NCI-H69 (cell line): ENCODE results near the gene LAT.
"Not testable (repeated sequence)": the region's sequence is repeated elsewhere in the genome, so short reads cannot be mapped to it uniquely, and the experiment has no call there.

Experiments
- DNase-seq: peaks from one replicate; lab custom pipeline; 2025; lab: John Stamatoyannopoulos, UW

LAT gene

DNA sequence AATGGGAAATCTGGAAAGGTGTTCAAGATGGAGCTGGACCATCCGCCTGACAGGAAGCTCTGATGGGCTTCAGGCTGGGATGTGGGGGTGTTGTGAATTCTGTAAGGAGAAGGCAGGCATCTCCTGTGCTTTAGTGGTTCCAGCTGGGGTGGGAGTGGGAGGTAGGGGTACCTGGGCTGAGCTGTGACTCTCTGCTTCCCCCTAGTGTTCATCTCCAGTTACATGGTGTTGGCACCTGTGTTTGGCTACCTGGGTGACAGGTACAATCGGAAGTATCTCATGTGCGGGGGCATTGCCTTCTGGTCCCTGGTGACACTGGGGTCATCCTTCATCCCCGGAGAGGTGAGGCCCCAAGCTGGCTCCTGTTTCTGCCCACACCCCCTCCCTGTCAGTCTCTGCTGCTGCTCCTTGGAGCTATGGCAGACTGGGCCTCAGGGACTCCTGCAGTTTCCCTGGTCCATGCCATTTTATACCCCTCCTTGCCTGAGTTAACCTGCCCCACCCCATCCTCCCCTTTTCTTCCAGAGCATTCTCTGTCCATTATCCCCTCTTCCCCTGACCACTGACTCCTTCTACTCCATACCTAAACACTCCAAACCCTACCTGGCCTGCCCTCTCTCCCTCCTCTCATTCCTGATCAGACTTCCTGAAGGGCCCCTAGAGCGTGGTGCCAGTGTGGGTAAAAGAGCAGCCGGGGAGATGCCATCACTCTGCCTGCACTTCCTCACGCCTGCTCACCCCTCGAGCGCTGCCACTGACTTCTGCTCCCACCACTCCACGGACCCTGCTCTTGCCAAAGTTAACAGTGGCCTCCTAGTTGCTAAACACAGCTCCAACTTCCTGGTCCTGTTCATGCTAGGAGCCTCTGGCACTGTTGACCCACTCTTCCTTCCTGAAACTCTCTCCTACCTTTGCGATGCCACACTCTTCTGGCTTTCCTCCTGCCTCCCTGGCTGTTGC, 6.9 kb upstream of the LAT start:
- DNase-seq = peak; percentile 54

- DNase-seq = not testable (repeated sequence)
Observed at GRCh38 chr16:28980330-28980729, 4.5 kb upstream of the LAT start.

DNA sequence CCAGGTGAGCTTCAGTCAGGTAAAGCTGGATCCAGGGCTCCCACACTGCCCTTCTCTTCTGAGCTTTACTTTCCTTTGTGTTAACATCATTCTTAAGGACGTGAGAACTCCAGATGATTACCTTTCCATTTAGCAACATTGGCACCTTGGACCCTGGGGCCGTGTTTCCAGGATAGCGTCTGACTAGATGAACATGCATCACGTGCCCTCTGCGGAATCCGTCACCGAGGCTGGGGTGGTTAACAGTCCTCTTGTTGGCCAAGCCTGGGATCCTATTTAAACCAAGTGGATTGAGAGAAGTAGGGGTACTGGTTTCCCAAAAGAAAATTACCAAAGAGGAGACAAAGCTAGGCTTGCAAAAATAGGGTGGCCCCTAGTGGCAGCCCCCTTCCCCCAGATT, 3.9 kb upstream of the LAT start:
- DNase-seq = no peak

GRCh38 chr16:28981517-28981916, 3.3 kb upstream of the LAT start:
- no peak for DNase-seq

DNA sequence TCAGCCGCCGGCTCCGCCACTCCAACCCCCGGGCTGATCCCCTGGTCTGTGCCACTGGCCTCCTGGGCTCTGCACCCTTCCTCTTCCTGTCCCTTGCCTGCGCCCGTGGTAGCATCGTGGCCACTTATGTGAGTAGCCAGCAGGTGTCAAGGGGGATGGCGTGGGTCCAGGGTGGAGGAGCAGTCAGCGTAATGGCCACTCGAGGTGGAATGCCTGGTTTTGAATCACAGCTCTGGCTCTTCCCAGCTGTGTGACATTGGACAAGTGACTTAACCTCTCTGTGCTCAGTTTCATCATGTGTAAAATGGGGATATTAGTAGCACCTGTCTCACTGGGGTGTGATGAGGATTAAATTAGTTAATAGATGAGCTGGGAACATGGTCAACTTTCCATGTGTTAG, 2.4 kb upstream of the LAT start:
- no peak for DNase-seq

DNA sequence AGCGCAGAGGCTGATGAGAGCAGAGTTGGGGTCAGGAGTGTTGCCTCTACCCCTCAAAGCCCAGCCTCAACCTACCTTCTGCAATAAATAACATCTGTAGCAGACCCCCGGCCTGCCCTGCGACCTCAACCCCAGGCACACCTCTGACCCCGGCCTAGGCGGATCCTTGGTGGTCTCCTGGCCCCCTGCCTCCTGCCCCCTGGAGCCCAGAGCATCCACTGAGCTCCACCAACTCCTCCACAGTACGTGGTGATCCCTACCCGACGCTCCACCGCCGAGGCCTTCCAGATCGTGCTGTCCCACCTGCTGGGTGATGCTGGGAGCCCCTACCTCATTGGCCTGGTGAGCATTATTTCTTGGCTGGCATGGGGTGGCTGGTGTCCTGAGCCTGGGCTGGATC, 1.9 kb upstream of the LAT start:
- DNase-seq = no peak

DNA sequence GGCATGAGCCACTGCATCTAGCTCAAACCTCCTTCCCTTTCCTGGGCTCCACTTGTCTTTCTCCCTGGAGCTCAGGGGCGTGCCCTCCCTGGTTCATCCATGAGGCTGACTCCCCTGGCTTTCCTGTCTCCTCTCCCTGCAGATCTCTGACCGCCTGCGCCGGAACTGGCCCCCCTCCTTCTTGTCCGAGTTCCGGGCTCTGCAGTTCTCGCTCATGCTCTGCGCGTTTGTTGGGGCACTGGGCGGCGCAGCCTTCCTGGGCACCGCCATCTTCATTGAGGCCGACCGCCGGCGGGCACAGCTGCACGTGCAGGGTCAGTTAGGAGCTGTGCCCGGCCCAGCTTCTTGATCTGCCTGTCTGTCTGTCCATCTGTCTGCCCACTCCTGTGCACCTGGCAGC, 1.2 kb upstream of the LAT start:
- DNase-seq = no peak

- no peak for DNase-seq
Observed at GRCh38 chr16:28984091-28984490, 761 bp upstream of the LAT start.

DNA sequence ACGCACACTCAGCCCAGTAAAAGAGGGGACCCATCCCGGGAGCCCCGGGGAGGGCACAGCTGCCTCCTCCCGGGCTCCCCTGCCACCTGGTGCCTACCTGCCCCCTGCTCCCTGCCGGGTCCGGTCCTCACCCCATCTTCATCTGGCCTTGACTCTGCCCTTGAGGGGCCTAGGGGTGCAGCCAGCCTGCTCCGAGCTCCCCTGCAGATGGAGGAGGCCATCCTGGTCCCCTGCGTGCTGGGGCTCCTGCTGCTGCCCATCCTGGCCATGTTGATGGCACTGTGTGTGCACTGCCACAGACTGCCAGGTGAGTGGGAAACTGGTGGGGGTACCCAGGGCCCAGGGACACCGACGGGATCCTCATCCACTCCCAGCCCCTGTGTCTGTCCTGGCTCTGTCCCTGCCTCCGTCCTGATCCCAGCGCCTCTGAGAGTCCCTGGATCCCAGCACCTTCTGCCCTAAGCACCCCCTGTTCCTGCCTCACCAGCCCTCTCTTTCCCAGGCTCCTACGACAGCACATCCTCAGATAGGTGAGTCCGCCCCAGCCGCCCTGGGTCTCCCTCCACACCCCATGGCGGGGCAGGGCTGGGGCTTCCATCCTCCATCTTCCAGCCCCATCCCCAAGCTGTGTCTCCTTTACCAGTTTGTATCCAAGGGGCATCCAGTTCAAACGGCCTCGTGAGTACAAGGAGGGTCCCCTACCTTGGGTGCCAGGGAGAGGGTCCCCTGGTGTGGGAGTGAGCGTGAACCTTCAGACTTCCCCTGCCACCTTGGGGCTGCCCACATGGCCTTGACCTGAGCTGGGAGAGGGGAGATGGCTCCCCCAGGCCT, 574 bp downstream of the LAT start:
- DNase-seq = no peak

GRCh38 chr16:28986046-28986445, 1.2 kb downstream of the LAT start:
- no peak for DNase-seq

DNA sequence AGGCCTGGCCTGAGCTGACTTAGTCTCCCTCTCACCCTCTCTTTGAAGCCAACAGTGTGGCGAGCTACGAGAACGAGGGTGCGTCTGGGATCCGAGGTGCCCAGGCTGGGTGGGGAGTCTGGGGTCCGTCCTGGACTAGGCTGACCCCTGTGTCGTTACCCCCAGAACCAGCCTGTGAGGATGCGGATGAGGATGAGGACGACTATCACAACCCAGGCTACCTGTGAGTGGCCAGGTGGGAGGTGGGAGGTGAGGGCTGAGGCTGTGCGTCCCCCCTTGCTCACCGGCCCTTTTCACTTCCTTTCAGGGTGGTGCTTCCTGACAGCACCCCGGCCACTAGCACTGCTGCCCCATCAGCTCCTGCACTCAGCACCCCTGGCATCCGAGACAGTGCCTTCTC, 1.6 kb downstream of the LAT start:
- DNase-seq = no peak

DNA sequence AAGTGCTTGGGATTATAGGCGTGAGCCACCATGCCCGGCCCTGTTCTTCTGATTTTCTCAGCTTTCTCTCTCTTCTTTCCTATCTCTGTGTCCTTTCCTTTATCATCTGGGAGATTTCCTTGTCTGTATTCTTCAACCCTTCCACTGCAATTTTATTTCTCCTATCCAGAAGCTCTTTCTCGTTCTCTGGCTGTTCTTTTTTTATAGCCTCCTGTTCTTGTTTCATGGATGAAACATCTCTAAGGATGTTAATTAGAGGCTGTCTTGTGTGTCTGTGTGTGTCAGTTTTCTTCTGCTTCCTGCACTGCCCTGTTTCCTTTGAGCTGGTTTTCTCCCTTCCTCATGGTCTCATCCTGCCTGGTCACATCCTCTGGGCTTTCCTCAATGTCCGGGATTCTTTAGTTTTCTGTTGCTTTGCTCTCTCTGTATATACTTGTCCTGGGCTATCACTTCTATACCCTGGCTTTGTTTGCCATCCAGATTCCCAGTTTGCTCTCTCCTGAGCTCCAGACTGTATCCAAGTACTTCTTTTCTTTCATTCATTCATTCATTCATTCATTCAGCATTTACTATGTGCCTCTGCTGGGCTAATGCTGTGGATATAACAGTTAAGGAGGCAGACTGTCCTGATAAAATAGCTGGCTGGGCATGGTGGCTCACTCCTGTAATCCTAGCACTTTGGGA, 2.5 kb downstream of the LAT start:
- no peak for DNase-seq

DNA sequence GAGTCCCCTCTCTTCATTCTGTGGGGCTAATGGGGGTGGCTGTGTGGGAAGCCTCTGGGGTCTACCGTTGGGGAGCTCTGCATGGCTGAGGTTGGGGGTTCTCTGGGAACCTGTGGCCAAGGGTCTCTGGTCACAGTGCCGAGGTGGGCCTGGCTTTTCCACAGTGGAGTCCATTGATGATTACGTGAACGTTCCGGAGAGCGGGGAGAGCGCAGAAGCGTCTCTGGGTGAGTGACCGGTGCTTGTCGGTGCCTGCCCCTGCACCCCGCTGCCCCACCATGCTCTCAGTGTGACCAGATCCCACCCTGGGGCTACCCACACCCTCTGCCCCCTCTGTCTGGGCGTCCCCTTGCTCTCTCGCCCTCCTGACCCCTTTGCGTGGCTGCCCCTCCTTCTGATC, 4.5 kb downstream of the LAT start:
- DNase-seq = no peak

- DNase-seq = no peak
Observed at GRCh38 chr16:28990375-28991040, 5.7 kb downstream of the LAT start.

GRCh38 chr16:28991687-28992086, 6.8 kb downstream of the LAT start:
- no peak for DNase-seq

GRCh38 chr16:28992496-28992895, 7.6 kb downstream of the LAT start:
- DNase-seq = no peak

DNA sequence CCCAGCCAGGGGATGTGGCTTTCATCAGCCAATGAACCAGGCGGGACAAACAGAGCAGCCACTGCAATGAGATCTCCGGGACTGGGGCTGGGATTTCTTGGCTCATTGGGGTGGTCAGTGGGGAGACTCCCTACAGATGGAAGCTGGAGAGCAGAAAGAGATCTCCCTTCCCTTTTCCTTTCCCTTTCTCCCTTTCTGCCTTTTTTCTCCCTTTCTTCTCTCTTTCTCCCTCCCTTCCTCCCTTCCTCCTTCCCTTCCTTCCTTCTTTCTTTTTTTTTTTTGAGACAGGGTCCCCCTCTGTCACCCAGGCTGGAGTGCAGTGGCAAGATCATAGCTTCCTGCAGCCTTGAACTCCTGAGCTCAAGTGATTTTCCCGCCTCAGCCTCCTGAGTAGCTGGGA, 14.0 kb downstream of the LAT start:
- no peak for DNase-seq

DNA sequence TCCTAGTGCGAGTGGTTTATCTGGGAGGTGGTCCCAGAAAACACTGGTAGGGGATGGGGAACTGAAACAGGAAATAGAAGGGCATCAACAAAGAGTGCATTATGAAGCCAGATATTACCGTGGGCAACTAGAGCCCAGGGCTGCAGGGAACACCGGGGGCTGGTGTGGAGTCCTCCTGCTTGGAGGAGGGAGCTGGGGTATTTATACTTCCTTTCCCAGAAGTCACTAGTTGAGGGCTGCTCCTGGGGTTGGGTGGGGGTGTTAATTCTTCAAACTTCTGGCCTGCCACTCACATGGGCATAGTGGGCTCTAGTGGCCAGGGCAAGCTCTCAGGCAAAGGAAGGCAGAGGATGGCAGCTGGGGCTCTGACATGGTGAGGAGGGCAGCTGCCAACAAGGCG, 14.7 kb downstream of the LAT start:
- no peak for DNase-seq

DNA sequence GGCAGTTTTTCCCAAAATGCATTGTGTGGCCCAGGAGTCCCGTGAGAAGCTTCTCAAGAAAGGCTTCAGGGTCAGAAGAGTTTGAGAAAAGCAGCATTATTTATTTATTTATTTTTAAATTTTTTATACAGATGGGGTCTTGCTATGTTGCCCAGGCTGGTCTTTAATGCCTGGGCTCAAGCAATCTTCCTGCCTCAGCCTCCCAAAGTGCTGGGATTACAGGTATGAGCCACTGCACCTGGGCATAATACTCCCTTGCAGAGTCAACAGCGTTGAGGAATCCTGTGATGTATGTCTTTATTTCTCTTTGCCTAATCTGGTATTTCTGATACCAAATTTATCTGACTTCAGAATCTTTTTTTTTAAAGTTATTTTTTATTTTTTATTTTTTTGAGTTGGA, 15.2 kb downstream of the LAT start:
- DNase-seq = no peak

- not testable (repeated sequence) for DNase-seq
Observed at GRCh38 chr16:29004496-29005139, 19.8 kb downstream of the LAT start.
